Measurements from ENCODE around the gene PLA2G2C. TPM values are rescaled to one million over a fixed set of nuclear protein-coding genes. Genes with fewer than 3 reads are reported as not detected.

Gene PLA2G2C
- total and polyA plus RNA-seq, 4 donors, result not detected

DNA sequence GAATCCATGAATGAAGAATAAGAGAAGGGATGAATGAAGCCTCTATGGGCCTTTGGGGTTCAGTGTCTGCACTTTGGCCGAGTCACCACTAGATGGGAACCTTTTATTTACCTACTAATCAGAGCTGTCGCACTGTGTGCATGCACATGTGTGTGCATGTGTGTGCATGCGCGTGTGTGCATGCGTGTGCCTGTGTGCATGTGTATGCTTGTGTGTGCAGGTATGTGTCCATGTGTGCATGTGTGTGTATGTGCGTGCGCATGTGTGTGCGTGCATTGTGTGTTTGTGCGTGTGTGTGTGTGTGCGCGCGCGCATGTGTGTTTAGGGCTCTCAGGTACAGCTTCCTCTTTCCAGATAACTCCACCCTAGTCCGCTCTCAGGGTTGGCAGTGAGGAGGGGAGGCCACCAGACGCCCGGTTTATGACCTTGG, 20.8 kb downstream of the PLA2G2C start:
- H3K9me3 ChIP-seq (ENCODE audit: control insufficient read depth in 4 of 4, low read length in 3 of 4), result peaks cover 0 to 5% (median 0%) of the 10 kb centered on the region in 4 donors
- no peak overlapping the region for H3K27ac ChIP-seq (ENCODE audit: low read depth in 1 of 2, low read length in 2 of 2)
- 80% methylated on average over 16 of the region's 16 CpGs for WGBS
- no peak overlapping the region for H3K4me3 ChIP-seq (ENCODE audit: low read depth in 1 of 3, low read length in 3 of 3)
- no peak overlapping the region for H3K9ac ChIP-seq (ENCODE audit: low read depth in 1 of 2, low read length in 2 of 2)
- no peak for DNase-seq (ENCODE audit: low spot score)
- peaks cover 0 to 4% (median under 1%) of the 10 kb centered on the region in 4 donors for H3K4me1 ChIP-seq (ENCODE audit: control insufficient read depth in 4 of 4, insufficient read depth in 4 of 4, low read length in 3 of 4)
- H3K27me3 ChIP-seq (ENCODE audit: control insufficient read depth in 4 of 4, insufficient read depth in 4 of 4, low read length in 3 of 4), result no peaks in the 10 kb centered on the region
- H3K36me3 ChIP-seq (ENCODE audit: control insufficient read depth in 4 of 4, insufficient read depth in 3 of 4, low read depth in 1 of 4, low read length in 3 of 4), result no peaks in the 10 kb centered on the region
- TF ChIP-seq FOXA2 (IDR thresholded peaks at IDR 0.05) (no peak), RAD21 (IDR thresholded peaks at IDR 0.05) (peak; percentile 65 to 73)
- TF ChIP-seq, protein P1, sequence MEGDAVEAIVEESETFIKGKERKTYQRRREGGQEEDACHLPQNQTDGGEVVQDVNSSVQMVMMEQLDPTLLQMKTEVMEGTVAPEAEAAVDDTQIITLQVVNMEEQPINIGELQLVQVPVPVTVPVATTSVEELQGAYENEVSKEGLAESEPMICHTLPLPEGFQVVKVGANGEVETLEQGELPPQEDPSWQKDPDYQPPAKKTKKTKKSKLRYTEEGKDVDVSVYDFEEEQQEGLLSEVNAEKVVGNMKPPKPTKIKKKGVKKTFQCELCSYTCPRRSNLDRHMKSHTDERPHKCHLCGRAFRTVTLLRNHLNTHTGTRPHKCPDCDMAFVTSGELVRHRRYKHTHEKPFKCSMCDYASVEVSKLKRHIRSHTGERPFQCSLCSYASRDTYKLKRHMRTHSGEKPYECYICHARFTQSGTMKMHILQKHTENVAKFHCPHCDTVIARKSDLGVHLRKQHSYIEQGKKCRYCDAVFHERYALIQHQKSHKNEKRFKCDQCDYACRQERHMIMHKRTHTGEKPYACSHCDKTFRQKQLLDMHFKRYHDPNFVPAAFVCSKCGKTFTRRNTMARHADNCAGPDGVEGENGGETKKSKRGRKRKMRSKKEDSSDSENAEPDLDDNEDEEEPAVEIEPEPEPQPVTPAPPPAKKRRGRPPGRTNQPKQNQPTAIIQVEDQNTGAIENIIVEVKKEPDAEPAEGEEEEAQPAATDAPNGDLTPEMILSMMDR (IDR thresholded peaks at IDR 0.05; ENCODE audit: low read depth, low read length, missing input control), result peak; percentile 47

DNA sequence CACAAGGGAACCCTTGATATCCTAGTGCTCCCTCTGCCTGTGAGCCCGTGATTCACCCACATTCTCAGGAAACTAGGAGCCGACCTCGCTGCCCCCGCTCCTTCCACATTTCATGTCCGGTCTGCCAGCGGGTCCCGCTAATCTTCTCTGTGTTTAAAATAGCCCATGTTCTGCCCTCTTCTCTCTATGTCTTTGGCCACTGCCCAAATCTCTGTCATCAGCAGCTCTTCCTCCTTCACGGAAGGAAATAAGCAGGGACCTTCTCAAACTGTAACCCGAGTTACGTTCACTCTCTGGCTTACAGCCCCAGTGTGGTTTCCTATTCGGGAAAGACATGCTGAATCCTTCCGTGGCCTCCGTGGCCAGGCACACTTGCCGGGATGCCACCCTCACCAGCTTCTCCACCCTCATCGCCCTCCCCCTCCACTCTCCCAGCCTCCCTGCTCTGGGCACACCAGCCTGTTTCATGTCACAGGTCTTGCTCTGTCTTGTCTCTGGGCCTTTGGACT, 21.6 kb downstream of the PLA2G2C start:
- Histone ChIP-seq H3K4me1 (ENCODE audit: control insufficient read depth in 4 of 4, insufficient read depth in 4 of 4, low read length in 3 of 4) (peaks cover 0 to 4% (median under 1%) of the 10 kb centered on the region in 4 donors), H3K4me3 (ENCODE audit: low read depth in 1 of 3, low read length in 3 of 3) (no peak overlapping the region), H3K9ac (ENCODE audit: low read depth in 1 of 2, low read length in 2 of 2) (no peak overlapping the region), H3K27me3 (ENCODE audit: control insufficient read depth in 4 of 4, insufficient read depth in 4 of 4, low read length in 3 of 4) (no peaks in the 10 kb centered on the region), H3K27ac (ENCODE audit: low read depth in 1 of 2, low read length in 2 of 2) (no peak overlapping the region), H3K36me3 (ENCODE audit: control insufficient read depth in 4 of 4, insufficient read depth in 3 of 4, low read depth in 1 of 4, low read length in 3 of 4) (no peaks in the 10 kb centered on the region), H3K9me3 (ENCODE audit: control insufficient read depth in 4 of 4, low read length in 3 of 4) (peaks cover 0 to 12% (median 0%) of the 10 kb centered on the region in 4 donors)
- no peak for DNase-seq (ENCODE audit: low spot score)
- WGBS, result 75% methylated on average over 15 of the region's 15 CpGs
- peak in 1 of 2 donors; percentile 32 for TF ChIP-seq EGR1 (IDR thresholded peaks at IDR 0.05; ENCODE audit: low read depth in 2 of 2)
- TF ChIP-seq RXRA (IDR thresholded peaks at IDR 0.05), result no peak
- peak; percentile 92 for TF ChIP-seq NR2F2 (IDR thresholded peaks at IDR 0.05)
- TF ChIP-seq GABPA (IDR thresholded peaks at IDR 0.05 in 1 of 2, conservative IDR thresholded peaks at IDR 0.05 in 1 of 2), result peak in 1 of 2 donors; percentile 10
- peak; percentile 28 for TF ChIP-seq SP1 (IDR thresholded peaks at IDR 0.05)
- peak; percentile 28 to 35 for TF ChIP-seq RAD21 (IDR thresholded peaks at IDR 0.05)
- TF ChIP-seq, protein P1 (IDR thresholded peaks at IDR 0.05; ENCODE audit: low read depth, low read length, missing input control), result no peak
- TF ChIP-seq, protein P2, sequence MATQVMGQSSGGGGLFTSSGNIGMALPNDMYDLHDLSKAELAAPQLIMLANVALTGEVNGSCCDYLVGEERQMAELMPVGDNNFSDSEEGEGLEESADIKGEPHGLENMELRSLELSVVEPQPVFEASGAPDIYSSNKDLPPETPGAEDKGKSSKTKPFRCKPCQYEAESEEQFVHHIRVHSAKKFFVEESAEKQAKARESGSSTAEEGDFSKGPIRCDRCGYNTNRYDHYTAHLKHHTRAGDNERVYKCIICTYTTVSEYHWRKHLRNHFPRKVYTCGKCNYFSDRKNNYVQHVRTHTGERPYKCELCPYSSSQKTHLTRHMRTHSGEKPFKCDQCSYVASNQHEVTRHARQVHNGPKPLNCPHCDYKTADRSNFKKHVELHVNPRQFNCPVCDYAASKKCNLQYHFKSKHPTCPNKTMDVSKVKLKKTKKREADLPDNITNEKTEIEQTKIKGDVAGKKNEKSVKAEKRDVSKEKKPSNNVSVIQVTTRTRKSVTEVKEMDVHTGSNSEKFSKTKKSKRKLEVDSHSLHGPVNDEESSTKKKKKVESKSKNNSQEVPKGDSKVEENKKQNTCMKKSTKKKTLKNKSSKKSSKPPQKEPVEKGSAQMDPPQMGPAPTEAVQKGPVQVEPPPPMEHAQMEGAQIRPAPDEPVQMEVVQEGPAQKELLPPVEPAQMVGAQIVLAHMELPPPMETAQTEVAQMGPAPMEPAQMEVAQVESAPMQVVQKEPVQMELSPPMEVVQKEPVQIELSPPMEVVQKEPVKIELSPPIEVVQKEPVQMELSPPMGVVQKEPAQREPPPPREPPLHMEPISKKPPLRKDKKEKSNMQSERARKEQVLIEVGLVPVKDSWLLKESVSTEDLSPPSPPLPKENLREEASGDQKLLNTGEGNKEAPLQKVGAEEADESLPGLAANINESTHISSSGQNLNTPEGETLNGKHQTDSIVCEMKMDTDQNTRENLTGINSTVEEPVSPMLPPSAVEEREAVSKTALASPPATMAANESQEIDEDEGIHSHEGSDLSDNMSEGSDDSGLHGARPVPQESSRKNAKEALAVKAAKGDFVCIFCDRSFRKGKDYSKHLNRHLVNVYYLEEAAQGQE (IDR thresholded peaks at IDR 0.05), result no peak
